Measurements from ENCODE around the gene APOB.

Gene APOB

GRCh38 chr2:21017748-21018276 is 26.1 kb downstream of the APOB start:
- DNase-seq = no peak

GRCh38 chr2:21015281-21015645 is 28.6 kb downstream of the APOB start:
- no peak for DNase-seq

GRCh38 chr2:21014364-21015280 is 29.3 kb downstream of the APOB start:
- no peak for DNase-seq

GRCh38 chr2:21013043-21013816 is 30.6 kb downstream of the APOB start:
- DNase-seq = no peak

GRCh38 chr2:21012557-21012937 is 31.3 kb downstream of the APOB start:
- DNase-seq = no peak

GRCh38 chr2:21011876-21012556 is 31.9 kb downstream of the APOB start:
- no peak for DNase-seq

GRCh38 chr2:21011453-21011852 is 32.4 kb downstream of the APOB start:
- DNase-seq = no peak

- no peak for DNase-seq
Measured at GRCh38 chr2:21010813-21011439, 32.9 kb downstream of the APOB start.

- no peak for DNase-seq
Measured at GRCh38 chr2:21009662-21010225, 34.1 kb downstream of the APOB start.

GRCh38 chr2:21008790-21009661 is 34.8 kb downstream of the APOB start:
- DNase-seq = no peak

GRCh38 chr2:21008014-21008789 is 35.7 kb downstream of the APOB start:
- DNase-seq = no peak

- no peak for DNase-seq
Measured at GRCh38 chr2:21007129-21008013, 36.5 kb downstream of the APOB start.

- no peak for DNase-seq
Measured at GRCh38 chr2:21006423-21007128, 37.3 kb downstream of the APOB start.

GRCh38 chr2:21005700-21006422 is 38.0 kb downstream of the APOB start:
- DNase-seq = no peak

- no peak for DNase-seq
Measured at GRCh38 chr2:21005111-21005699, 38.7 kb downstream of the APOB start.

- no peak for DNase-seq
Measured at GRCh38 chr2:21004181-21004572, 39.7 kb downstream of the APOB start.

GRCh38 chr2:21003572-21004180 is 40.2 kb downstream of the APOB start:
- DNase-seq = no peak
